ENCODE results near the gene STAT4. TPM values are rescaled to one million over a fixed set of nuclear protein-coding genes. Genes with fewer than 3 reads are reported as not detected.

The STAT4 gene
- total RNA-seq, 1 experiment from 2014 or later, result 0.44 TPM

GRCh38 chr2:191020221-191020741, 130.5 kb downstream of the STAT4 start (continued):
- peak; percentile 93 for TF ChIP-seq ZBTB43 (CRISPR knock-in tag; IDR thresholded peaks at IDR 0.05)
- peak; percentile 99 for TF ChIP-seq FOXK1 (CRISPR knock-in tag; IDR thresholded peaks at IDR 0.05)
- TF ChIP-seq USF2 (CRISPR knock-in tag; IDR thresholded peaks at IDR 0.05), result peak; percentile 92
- no peak for TF ChIP-seq ZNF512 (CRISPR knock-in tag; IDR thresholded peaks at IDR 0.05; ENCODE audit: borderline replicate concordance)
- peak; percentile 86 for TF ChIP-seq CBFB (CRISPR knock-in tag; IDR thresholded peaks at IDR 0.05; ENCODE audit: low read depth)
- TF ChIP-seq MAX (CRISPR knock-in tag; IDR thresholded peaks at IDR 0.05), result peak; percentile 99
- peak; percentile 91 for TF ChIP-seq FOXP4 (CRISPR knock-in tag; IDR thresholded peaks at IDR 0.05)
- TF ChIP-seq ELF4 (CRISPR knock-in tag; IDR thresholded peaks at IDR 0.05; ENCODE audit: low read depth), result 0 out of 2 replicates have a peak, but pooled peaks have one; percentile 72
- no peak for TF ChIP-seq ZNF396 (CRISPR knock-in tag; IDR thresholded peaks at IDR 0.05; ENCODE audit: borderline replicate concordance)
- 0 out of 2 replicates have a peak, but pooled peaks have one; percentile 92 for TF ChIP-seq STAT6 (CRISPR knock-in tag; conservative IDR thresholded peaks at IDR 0.05; ENCODE audit: low read depth)
- peak; percentile 92 for TF ChIP-seq E2F4 (CRISPR knock-in tag; IDR thresholded peaks at IDR 0.05; ENCODE audit: borderline replicate concordance, low read depth)
- peak; percentile 89 for TF ChIP-seq CREM (CRISPR knock-in tag; IDR thresholded peaks at IDR 0.05)
- TF ChIP-seq AFF4 (CRISPR knock-in tag; IDR thresholded peaks at IDR 0.05; ENCODE audit: borderline replicate concordance), result peak; percentile 92
- TF ChIP-seq TCF7 (CRISPR knock-in tag; IDR thresholded peaks at IDR 0.05; ENCODE audit: low read depth), result no peak
